LNCaP clone FGC (cell line): Measurements from ENCODE around the gene CYP4V2.

Source experiments
- DNase-seq: peaks from one replicate; pipeline ENCODE4 v3.0.0-alpha.2; 2011; ENCODE audit warnings: low read depth
- H3K4me3 ChIP-seq: 2 replicates; pipeline ENCODE4 v1.5.1; 2011; ENCODE audit warnings: mild to moderate bottlenecking, low read depth, low read length, control low read depth
- CTCF ChIP-seq: IDR thresholded peaks from 2 replicates; pipeline ENCODE4 v1.5.1; 2012; ENCODE audit warnings: mild to moderate bottlenecking; ENCODE audit not compliant: control insufficient read depth, insufficient read depth; ENCODE audit errors: extremely low read depth

Gene CYP4V2

GRCh38 chr4:186150926-186151325 is 40.4 kb upstream of the CYP4V2 start:
- DNase-seq = no peak
- TF ChIP-seq CTCF = no peak
- no peak overlapping the region for H3K4me3 ChIP-seq

GRCh38 chr4:186151499-186151898 is 39.9 kb upstream of the CYP4V2 start:
- no peak for TF ChIP-seq CTCF
- no peak for DNase-seq
- no peak overlapping the region for H3K4me3 ChIP-seq

GRCh38 chr4:186158021-186158813 is 33.1 kb upstream of the CYP4V2 start:
- H3K4me3 ChIP-seq = no peak overlapping the region
- DNase-seq = no peak
- no peak for TF ChIP-seq CTCF

GRCh38 chr4:186158966-186159365 is 32.4 kb upstream of the CYP4V2 start:
- no peak for DNase-seq
- TF ChIP-seq CTCF = no peak
- H3K4me3 ChIP-seq = no peak overlapping the region

- no peak overlapping the region for H3K4me3 ChIP-seq
- TF ChIP-seq CTCF = no peak
- DNase-seq = no peak
Measured at GRCh38 chr4:186159613-186160012, 31.8 kb upstream of the CYP4V2 start.

- H3K4me3 ChIP-seq = no peak overlapping the region
- no peak for DNase-seq
- no peak for TF ChIP-seq CTCF
Measured at GRCh38 chr4:186161138-186161537, 30.2 kb upstream of the CYP4V2 start.

- DNase-seq = no peak
- H3K4me3 ChIP-seq = no peak overlapping the region
- TF ChIP-seq CTCF = no peak
Measured at GRCh38 chr4:186166852-186167512, 24.4 kb upstream of the CYP4V2 start.
